Right atrium auricular region (tissue), 2 donors: ENCODE data around the gene PPP1R16B. TPM values are rescaled to one million over a fixed set of nuclear protein-coding genes. Genes with fewer than 3 reads are reported as not detected.

Experiments used
- DNase-seq: peaks from one replicate; pipeline ENCODE4 v3.0.0-alpha.2; 2019; ENCODE audit warnings: low spot score
- H3K27ac ChIP-seq, 2 donors: fragments of 200-600 bp; sonication (generic); 1 replicate in 1 of 2; 2 replicates in 1 of 2; pipeline ENCODE4 v1.5.1; 2016 to 2019
- H3K27me3 ChIP-seq, 2 donors: fragments of 200-600 bp; sonication (generic); one replicate each; pipeline versions ENCODE4 v1.5.1 to v1.6.0; 2017 to 2019
- H3K36me3 ChIP-seq: fragments of 200-600 bp; sonication (generic); one replicate; pipeline ENCODE4 v1.5.1; 2016
- H3K4me1 ChIP-seq, 2 donors: fragments of 200-600 bp; sonication (generic); one replicate each; pipeline versions ENCODE4 v1.5.1 to v1.6.0; 2017 to 2019
- H3K4me3 ChIP-seq, 2 donors: fragments of 200-600 bp; sonication (generic); 1 replicate in 1 of 2; 2 replicates in 1 of 2; pipeline ENCODE4 v1.5.1; 2017 to 2019; ENCODE audit warnings: mild to moderate bottlenecking in 1 of 2, moderate library complexity in 1 of 2
- H3K9me3 ChIP-seq, 2 donors: fragments of 200-600 bp; sonication (generic); one replicate each; pipeline ENCODE4 v1.5.1; 2019
- total RNA-seq, 2 donors: library from RNA; depleted of rRNA; stranded (reverse); fragments of >200 nt; gene quantifications; one replicate each; pipeline ENCODE4 v1.1.0, GENCODE V29; 2016
- TF ChIP-seq, protein P1 (sequence below), 2 donors: fragments of 200-600 bp; sonication (generic); IDR thresholded peaks; one replicate each; pipeline ENCODE4 v1.5.1; 2019; ENCODE audit warnings: antibody characterized with exemption in 2 of 2

PPP1R16B gene
- total RNA-seq, 2 donors from 2014 or later: 0.96 to 6.6 TPM

DNA sequence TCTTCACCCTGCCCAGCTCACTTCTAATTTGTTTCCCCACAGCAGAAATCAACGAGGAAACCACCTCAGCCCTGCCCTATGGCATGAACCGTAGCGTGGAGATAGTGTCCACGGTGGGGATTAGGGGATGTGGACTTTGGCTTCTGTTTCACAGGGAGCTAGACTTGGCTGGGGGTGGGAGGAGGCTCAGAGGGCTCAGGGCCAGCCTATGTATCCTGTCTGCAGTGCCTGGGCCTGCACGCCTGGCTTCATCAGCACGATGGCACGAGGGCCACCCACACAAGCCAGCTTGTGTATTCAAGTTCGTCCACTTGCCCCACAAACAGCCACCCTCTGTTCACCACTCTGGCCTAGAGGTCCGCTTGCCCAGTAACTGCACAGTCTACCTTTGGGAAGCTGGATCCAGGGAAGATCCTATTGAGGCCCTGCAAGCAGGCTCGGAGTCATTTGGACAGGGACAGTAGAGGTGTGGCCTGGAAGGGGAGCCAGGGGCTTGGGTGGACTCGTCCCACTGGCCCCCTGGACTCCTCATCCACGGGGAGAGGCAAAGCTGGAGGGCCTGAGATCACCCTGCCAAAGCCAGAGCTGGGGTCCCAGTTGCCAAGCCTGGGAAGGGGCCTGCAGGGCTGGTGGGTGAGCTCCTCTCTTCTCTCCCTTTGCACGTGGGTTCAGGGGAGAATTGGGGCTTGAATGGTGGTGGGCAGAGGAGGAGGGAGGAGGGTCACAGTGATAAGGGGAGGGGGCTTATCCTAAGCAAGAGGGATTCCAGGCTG is 82.7 kb downstream of the PPP1R16B start:
- Histone ChIP-seq H3K36me3 (no peaks in the 10 kb centered on the region), H3K4me1 (peaks cover 0 to 2% of the 10 kb centered on the region in 2 donors), H3K27me3 (no peaks in the 10 kb centered on the region), H3K9me3 (no peaks in the 10 kb centered on the region), H3K27ac (no peak overlapping the region), H3K4me3 (no peak overlapping the region)
- no peak for DNase-seq
- TF ChIP-seq, protein P1, sequence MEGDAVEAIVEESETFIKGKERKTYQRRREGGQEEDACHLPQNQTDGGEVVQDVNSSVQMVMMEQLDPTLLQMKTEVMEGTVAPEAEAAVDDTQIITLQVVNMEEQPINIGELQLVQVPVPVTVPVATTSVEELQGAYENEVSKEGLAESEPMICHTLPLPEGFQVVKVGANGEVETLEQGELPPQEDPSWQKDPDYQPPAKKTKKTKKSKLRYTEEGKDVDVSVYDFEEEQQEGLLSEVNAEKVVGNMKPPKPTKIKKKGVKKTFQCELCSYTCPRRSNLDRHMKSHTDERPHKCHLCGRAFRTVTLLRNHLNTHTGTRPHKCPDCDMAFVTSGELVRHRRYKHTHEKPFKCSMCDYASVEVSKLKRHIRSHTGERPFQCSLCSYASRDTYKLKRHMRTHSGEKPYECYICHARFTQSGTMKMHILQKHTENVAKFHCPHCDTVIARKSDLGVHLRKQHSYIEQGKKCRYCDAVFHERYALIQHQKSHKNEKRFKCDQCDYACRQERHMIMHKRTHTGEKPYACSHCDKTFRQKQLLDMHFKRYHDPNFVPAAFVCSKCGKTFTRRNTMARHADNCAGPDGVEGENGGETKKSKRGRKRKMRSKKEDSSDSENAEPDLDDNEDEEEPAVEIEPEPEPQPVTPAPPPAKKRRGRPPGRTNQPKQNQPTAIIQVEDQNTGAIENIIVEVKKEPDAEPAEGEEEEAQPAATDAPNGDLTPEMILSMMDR (IDR thresholded peaks at IDR 0.05): no peak

DNA sequence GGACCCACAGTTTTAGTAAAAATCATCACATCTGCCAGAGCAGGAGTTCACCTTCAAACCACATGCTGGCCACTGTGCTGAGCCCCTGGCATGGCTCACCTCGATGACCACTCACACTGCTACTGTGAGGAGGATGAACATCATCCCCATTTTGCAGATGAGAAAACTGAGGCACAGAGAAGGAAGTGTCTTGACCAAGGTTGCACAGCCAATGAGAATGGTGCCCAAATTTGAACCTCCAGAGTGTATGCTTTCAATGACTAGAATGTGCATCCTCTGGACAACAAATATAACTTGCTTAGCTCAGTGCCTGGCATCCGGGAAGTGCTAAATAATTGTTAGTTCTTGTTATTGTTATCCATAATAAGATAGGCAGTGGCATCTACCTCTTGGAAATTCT is 83.6 kb downstream of the PPP1R16B start:
- no peak for DNase-seq
- no peaks in the 10 kb centered on the region for H3K36me3 ChIP-seq
- TF ChIP-seq, protein P1 (IDR thresholded peaks at IDR 0.05): no peak
- H3K4me3 ChIP-seq: no peak overlapping the region
- H3K4me1 ChIP-seq: peaks cover 0 to 8% of the 10 kb centered on the region in 2 donors
- no peaks in the 10 kb centered on the region for H3K27me3 ChIP-seq
- H3K27ac ChIP-seq: no peak overlapping the region
- no peaks in the 10 kb centered on the region for H3K9me3 ChIP-seq

DNA sequence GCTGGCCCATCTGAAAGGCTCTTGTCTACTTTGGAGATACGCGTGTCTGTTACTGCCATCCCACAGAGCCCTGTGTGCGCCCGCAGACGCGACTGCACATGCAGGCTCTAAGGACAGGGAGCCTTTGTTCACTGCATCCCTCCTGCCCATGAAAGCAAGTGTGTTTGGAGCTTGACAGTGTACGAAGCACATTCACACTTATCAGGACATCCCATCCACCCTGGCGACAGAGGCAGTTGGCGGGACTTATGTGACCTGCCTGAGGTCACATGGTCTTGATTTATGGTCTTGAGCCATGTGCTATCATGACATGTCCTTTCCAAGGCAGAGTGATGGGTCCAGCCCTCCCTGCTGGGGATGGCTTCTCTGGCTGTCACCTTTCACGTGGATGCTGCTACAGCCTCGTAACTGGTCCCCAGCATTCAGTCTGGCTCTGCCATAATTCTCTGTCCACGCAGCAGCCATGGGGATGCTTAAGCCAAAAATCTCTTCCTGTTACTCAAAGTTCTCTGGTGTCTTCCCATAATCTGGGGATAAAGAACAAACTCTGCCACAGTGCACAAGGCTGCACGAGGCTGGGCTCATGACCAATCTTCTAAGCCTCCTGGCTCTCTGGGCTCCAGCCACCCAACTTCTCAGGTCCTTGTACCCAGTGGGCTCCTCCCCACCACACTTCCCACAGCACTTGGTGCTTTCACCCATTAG is 84.4 kb downstream of the PPP1R16B start:
- Histone ChIP-seq H3K27me3 (no peaks in the 10 kb centered on the region), H3K27ac (no peak overlapping the region), H3K36me3 (no peaks in the 10 kb centered on the region), H3K4me3 (no peak overlapping the region), H3K9me3 (no peaks in the 10 kb centered on the region), H3K4me1 (peaks cover 0 to 10% of the 10 kb centered on the region in 2 donors)
- TF ChIP-seq, protein P1 (IDR thresholded peaks at IDR 0.05): no peak
- no peak for DNase-seq

DNA sequence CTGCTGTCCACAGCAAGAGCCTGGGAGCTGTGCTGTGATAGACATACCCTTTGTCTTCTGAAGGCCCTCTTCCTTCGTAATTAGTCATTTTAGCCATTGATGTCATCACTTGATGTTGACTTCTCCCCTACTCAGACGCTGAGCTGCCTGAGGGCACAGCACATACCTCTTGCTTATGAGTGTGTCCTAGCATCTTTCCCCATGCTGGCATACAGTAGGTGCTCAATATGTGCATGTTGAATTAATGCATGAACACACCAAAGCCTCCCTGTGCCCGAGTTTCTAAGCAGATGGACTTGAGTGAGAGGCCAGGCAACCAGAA is 85.0 kb downstream of the PPP1R16B start:
- Histone ChIP-seq H3K36me3 (no peaks in the 10 kb centered on the region), H3K27ac (no peak overlapping the region), H3K4me1 (peaks cover 0 to 10% of the 10 kb centered on the region in 2 donors), H3K27me3 (no peaks in the 10 kb centered on the region), H3K4me3 (no peak overlapping the region), H3K9me3 (no peaks in the 10 kb centered on the region)
- no peak for DNase-seq
- TF ChIP-seq, protein P1 (IDR thresholded peaks at IDR 0.05): no peak

GRCh38 chr20:38892091-38892981 is 86.8 kb downstream of the PPP1R16B start:
- DNase-seq: no peak
- H3K9me3 ChIP-seq: no peaks in the 10 kb centered on the region
- H3K27ac ChIP-seq: no peak overlapping the region
- no peaks in the 10 kb centered on the region for H3K36me3 ChIP-seq
- H3K4me1 ChIP-seq: peaks cover 0 to 10% of the 10 kb centered on the region in 2 donors
- no peak overlapping the region for H3K4me3 ChIP-seq
- TF ChIP-seq, protein P1 (IDR thresholded peaks at IDR 0.05): no peak
- no peaks in the 10 kb centered on the region for H3K27me3 ChIP-seq
